Fibroblast of lung (primary cell): ENCODE measurements around the gene SLC27A1. TPM values are rescaled to one million over a fixed set of nuclear protein-coding genes. Genes with fewer than 3 reads are reported as not detected.

Experiments used
- DNase-seq, 2 donors: peaks; one replicate each; pipeline versions ENCODE4 v3.0.0 to v3.0.0-alpha.2; 2010; ENCODE audit warnings: low read depth in 2 of 2
- H2AFZ ChIP-seq: 2 replicates; pipeline ENCODE4 v1.5.1; 2012; ENCODE audit warnings: low read length, control low read depth, inconsistent platforms
- H3K27ac ChIP-seq: 2 replicates; pipeline ENCODE4 v1.5.1; 2011; ENCODE audit warnings: low read length, control low read depth; ENCODE audit not compliant: insufficient read depth
- H3K27me3 ChIP-seq: 2 replicates; pipeline ENCODE4 v1.5.1; 2011; ENCODE audit warnings: mild to moderate bottlenecking, low read length; ENCODE audit not compliant: control insufficient read depth, insufficient read depth
- H3K36me3 ChIP-seq: 2 replicates; pipeline ENCODE4 v1.5.1; 2011; ENCODE audit warnings: low read length; ENCODE audit not compliant: control insufficient read depth, insufficient read depth
- H3K4me1 ChIP-seq: 2 replicates; pipeline ENCODE4 v1.5.1; 2011; ENCODE audit warnings: low read length; ENCODE audit not compliant: control insufficient read depth, insufficient read depth; ENCODE audit errors: extremely low read depth
- H3K4me2 ChIP-seq: 2 replicates; pipeline ENCODE4 v1.5.1; 2011; ENCODE audit warnings: low read length, control low read depth; ENCODE audit not compliant: insufficient read depth; ENCODE audit errors: extremely low read depth
- H3K4me3 ChIP-seq, 4 experiments: fragments of 200-600 bp in 1 of 4; sonication (generic) in 1 of 4; replicated peaks in 1 of 4; 2 replicates each; pipeline ENCODE4 v1.5.1; 2011 to 2016; ENCODE audit warnings: low read length in 4 of 4, low read depth in 3 of 4, mild to moderate bottlenecking in 3 of 4, control low read depth in 2 of 4, inconsistent platforms in 1 of 4, mixed read lengths in 1 of 4; ENCODE audit not compliant: insufficient read depth in 1 of 4; ENCODE audit errors: control extremely low read depth in 1 of 4
- H3K79me2 ChIP-seq: 2 replicates; pipeline ENCODE4 v1.5.1; 2012; ENCODE audit warnings: mild to moderate bottlenecking, low read length, inconsistent platforms; ENCODE audit not compliant: control insufficient read depth, insufficient read depth
- H3K9ac ChIP-seq: 2 replicates; pipeline ENCODE4 v1.5.1; 2011; ENCODE audit warnings: mild to moderate bottlenecking, low read length, control low read depth; ENCODE audit not compliant: insufficient read depth
- H3K9me3 ChIP-seq: 2 replicates; pipeline ENCODE4 v1.5.1; 2012; ENCODE audit warnings: low read depth, low read length; ENCODE audit not compliant: control insufficient read depth, insufficient read depth
- H4K20me1 ChIP-seq: 2 replicates; pipeline ENCODE4 v1.5.1; 2011; ENCODE audit warnings: low read length; ENCODE audit not compliant: control insufficient read depth, insufficient read depth; ENCODE audit errors: extremely low read depth
- EZH2 ChIP-seq: IDR thresholded peaks from 2 replicates; pipeline ENCODE4 v1.5.1; 2012; ENCODE audit warnings: low read length, control low read depth, mild to moderate bottlenecking; ENCODE audit errors: missing control alignments
- polyA plus RNA-seq, 2 donors: library from polyadenylated mRNA; depleted of rRNA in 1 of 2; stranded (reverse) in 1 of 2; unstranded in 1 of 2; fragments of >200 nt; gene quantifications; 2 replicates each; pipeline ENCODE4 v1.2.1, GENCODE V29; 2011 to 2012; ENCODE audit warnings: missing spikeins in 1 of 2
- total RNA-seq: library from RNA; depleted of rRNA; stranded (reverse); fragments of >200 nt; gene quantifications from 2 replicates; pipeline ENCODE4 v1.2.1, GENCODE V29; 2014
- TF ChIP-seq, protein P1 (sequence below), 2 donors: IDR thresholded peaks in 1 of 2; conservative IDR thresholded peaks in 1 of 2; 1 replicate in 1 of 2; 2 replicates in 1 of 2; pipeline ENCODE4 v1.5.1; 2011 to 2012; ENCODE audit warnings: low read length in 2 of 2, control low read depth in 1 of 2, inconsistent platforms in 1 of 2, low read depth in 1 of 2, mild to moderate bottlenecking in 1 of 2

The SLC27A1 gene
- total and polyA plus RNA-seq, 2 donors (not counting 1 experiment from before 2014, with no cell fraction given) = 4.0 to 25.3 TPM

DNA sequence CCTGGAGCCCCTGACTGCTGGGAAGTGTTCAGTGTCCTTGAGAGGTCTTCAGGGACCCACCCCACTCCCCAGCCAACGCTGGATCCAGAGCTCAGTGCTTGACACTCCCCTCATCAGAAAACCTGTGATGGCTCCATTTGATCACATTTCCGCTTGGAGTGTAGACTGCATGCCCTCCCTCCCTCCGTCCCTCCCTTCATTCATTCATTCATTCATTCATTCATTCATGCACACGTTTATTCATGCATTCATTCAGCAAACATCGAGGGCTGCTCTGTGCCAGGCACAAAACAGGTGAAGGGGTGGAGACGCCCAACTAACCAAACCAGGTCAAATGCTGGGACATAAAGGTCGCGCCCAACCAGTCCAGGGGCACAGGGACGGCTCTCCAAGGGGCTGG, 54.8 kb downstream of the SLC27A1 start:
- no peaks in the 10 kb centered on the region for H4K20me1 ChIP-seq
- H3K79me2 ChIP-seq = no peaks in the 10 kb centered on the region
- no peak overlapping the region for H3K27ac ChIP-seq
- H3K9ac ChIP-seq = no peak overlapping the region
- TF ChIP-seq, protein P1, sequence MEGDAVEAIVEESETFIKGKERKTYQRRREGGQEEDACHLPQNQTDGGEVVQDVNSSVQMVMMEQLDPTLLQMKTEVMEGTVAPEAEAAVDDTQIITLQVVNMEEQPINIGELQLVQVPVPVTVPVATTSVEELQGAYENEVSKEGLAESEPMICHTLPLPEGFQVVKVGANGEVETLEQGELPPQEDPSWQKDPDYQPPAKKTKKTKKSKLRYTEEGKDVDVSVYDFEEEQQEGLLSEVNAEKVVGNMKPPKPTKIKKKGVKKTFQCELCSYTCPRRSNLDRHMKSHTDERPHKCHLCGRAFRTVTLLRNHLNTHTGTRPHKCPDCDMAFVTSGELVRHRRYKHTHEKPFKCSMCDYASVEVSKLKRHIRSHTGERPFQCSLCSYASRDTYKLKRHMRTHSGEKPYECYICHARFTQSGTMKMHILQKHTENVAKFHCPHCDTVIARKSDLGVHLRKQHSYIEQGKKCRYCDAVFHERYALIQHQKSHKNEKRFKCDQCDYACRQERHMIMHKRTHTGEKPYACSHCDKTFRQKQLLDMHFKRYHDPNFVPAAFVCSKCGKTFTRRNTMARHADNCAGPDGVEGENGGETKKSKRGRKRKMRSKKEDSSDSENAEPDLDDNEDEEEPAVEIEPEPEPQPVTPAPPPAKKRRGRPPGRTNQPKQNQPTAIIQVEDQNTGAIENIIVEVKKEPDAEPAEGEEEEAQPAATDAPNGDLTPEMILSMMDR (conservative IDR thresholded peaks at IDR 0.05 in 1 of 2, IDR thresholded peaks at IDR 0.05 in 1 of 2; ENCODE audit: low read depth in 1 of 2, low read length in 2 of 2) = no peak
- no peak for TF ChIP-seq EZH2
- no peaks in the 10 kb centered on the region for H3K9me3 ChIP-seq
- no peak overlapping the region for H3K4me2 ChIP-seq
- H3K4me1 ChIP-seq = no peaks in the 10 kb centered on the region
- no peaks in the 10 kb centered on the region for H3K36me3 ChIP-seq
- H2AFZ ChIP-seq = no peak overlapping the region
- no peaks in the 10 kb centered on the region for H3K27me3 ChIP-seq
- H3K4me3 ChIP-seq = no peak overlapping the region
- DNase-seq = no peak

DNA sequence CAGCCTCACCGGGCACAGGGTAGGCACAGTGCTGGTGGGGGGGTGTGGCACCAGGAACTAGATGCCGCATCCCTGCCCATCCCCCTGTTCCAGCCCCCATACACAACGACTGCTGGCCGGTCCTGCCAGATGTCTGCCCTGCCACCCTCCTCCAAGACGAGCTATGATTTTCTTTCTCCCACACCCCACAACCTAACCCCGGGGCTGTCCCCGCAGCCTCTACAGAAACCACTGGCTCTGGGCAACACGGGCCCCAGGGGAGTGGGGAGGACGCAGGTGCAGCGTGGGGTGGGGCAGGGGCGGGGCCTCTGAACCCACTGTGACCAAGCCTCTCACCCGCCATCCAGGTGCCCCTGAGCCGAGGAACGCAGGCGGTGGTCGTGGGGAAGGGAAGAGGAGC, 56.6 kb downstream of the SLC27A1 start:
- Histone ChIP-seq H3K36me3 (no peaks in the 10 kb centered on the region), H3K4me2 (no peak overlapping the region), H3K9ac (no peak overlapping the region), H2AFZ (no peak overlapping the region), H3K27me3 (no peaks in the 10 kb centered on the region), H3K4me3 (no peak overlapping the region), H4K20me1 (no peaks in the 10 kb centered on the region), H3K79me2 (no peaks in the 10 kb centered on the region), H3K27ac (no peak overlapping the region), H3K9me3 (no peaks in the 10 kb centered on the region), H3K4me1 (no peaks in the 10 kb centered on the region)
- no peak for DNase-seq
- TF ChIP-seq EZH2 = no peak
- TF ChIP-seq, protein P1 (conservative IDR thresholded peaks at IDR 0.05 in 1 of 2, IDR thresholded peaks at IDR 0.05 in 1 of 2; ENCODE audit: low read depth in 1 of 2, low read length in 2 of 2) = no peak

DNA sequence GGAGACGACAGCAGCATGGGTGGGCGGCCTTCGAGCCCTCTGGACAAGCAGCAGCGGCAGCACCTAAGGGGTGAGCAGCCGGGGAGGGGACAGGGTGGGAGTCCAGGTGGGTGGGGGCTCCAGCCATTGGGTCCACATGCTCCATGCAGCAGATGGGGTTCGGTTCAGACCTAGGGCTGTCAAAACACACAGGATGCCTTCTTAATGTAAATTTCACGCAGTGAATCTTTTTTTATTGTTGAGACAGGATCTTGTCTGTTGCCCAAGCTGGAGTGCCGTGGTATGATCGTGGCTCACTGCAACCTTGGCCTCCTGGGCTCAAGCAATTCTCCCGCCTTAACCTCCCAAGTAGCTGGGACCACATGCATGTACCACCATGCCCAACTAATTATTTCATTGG, 57.0 kb downstream of the SLC27A1 start:
- Histone ChIP-seq H3K4me1 (no peaks in the 10 kb centered on the region), H3K36me3 (no peaks in the 10 kb centered on the region), H3K9ac (no peak overlapping the region), H2AFZ (no peak overlapping the region), H4K20me1 (no peaks in the 10 kb centered on the region), H3K27ac (no peak overlapping the region), H3K27me3 (no peaks in the 10 kb centered on the region), H3K4me2 (no peak overlapping the region), H3K9me3 (no peaks in the 10 kb centered on the region), H3K79me2 (no peaks in the 10 kb centered on the region), H3K4me3 (no peak overlapping the region)
- no peak for DNase-seq
- TF ChIP-seq, protein P1 (conservative IDR thresholded peaks at IDR 0.05 in 1 of 2, IDR thresholded peaks at IDR 0.05 in 1 of 2; ENCODE audit: low read depth in 1 of 2, low read length in 2 of 2) = no peak
- no peak for TF ChIP-seq EZH2
